AG04449 (cell line): Measurements from ENCODE around the gene GCHFR.

Source experiments
- CTCF ChIA-PET: fragments of 350-600 bp; formaldehyde crosslinking; extraction: SDS; loops from one replicate; lab custom pipeline; 2021; ENCODE audit warnings: antibody characterized with exemption; lab: Yijun Ruan, JAX
- POLR2A ChIA-PET: fragments of 400-600, 350-600 bp; formaldehyde crosslinking; extraction: SDS; loops from one replicate; lab custom pipeline; 2020; ENCODE audit warnings: antibody characterized with exemption, inconsistent platforms; lab: Yijun Ruan, JAX
- DNase-seq: peaks from one replicate; pipeline ENCODE4 v3.0.0-alpha.2; 2010; ENCODE audit warnings: low read depth, low spot score
- H3K4me3 ChIP-seq: 2 replicates; pipeline ENCODE4 v1.5.1; 2011; ENCODE audit warnings: low read depth, mild to moderate bottlenecking, control low read depth, low read length
- TF ChIP-seq, protein P1 (sequence below): IDR thresholded peaks from one replicate; pipeline ENCODE4 v1.5.1; 2011; ENCODE audit warnings: mild to moderate bottlenecking, moderate library complexity, low read length, control low read depth, inconsistent platforms; ENCODE audit not compliant: insufficient read depth; ENCODE audit errors: missing control alignments

Gene GCHFR

DNA sequence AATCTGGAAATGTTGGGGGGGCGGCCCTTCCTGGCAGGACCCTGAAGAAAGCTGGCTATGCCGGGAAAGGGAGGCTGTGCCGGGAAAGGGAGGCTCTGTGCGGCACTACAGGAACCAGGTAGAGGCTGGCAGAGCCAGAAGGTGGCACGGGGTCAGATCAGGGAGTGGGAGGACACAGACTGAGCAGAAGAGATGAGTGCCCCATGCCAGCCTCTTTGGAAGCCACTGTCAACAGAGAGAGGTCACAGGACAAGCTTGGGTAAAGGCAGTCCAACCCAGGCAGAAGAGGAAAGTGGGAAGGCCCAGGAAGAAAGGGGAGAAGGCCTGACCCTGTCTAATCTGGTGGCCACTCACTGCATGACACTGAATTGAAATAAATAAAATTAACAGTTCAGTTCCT, 7.4 kb downstream of the GCHFR start:
- CTCF ChIA-PET: interaction anchor here (0.8 to 2.2 kb wide), 5 partner anchors 11 to 121 kb away, joined by 3 to 5 read pairs (median 4); no protein-coding TSS in a partner anchor
- no peak overlapping the region for H3K4me3 ChIP-seq

DNA sequence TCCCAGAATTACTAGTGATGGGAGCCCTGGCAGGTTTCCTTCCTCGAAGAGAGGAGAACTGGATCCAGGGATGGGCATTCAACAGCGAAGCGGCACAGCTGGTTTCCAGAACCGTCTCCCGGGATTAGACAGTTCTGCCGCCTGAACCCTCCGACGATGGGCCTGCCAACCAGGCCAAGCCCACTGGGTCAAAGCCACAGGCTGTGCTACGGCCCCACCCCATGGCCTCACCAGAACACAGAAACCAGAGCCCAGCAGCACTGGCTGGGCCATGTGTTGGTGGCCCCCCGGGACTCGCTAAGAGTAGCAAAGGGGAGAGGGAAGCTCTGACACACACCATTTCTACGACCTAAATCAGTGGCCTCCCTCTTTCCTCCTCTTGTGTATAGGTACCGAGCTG, 8.1 kb downstream of the GCHFR start:
- TF ChIP-seq, protein P1, sequence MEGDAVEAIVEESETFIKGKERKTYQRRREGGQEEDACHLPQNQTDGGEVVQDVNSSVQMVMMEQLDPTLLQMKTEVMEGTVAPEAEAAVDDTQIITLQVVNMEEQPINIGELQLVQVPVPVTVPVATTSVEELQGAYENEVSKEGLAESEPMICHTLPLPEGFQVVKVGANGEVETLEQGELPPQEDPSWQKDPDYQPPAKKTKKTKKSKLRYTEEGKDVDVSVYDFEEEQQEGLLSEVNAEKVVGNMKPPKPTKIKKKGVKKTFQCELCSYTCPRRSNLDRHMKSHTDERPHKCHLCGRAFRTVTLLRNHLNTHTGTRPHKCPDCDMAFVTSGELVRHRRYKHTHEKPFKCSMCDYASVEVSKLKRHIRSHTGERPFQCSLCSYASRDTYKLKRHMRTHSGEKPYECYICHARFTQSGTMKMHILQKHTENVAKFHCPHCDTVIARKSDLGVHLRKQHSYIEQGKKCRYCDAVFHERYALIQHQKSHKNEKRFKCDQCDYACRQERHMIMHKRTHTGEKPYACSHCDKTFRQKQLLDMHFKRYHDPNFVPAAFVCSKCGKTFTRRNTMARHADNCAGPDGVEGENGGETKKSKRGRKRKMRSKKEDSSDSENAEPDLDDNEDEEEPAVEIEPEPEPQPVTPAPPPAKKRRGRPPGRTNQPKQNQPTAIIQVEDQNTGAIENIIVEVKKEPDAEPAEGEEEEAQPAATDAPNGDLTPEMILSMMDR: no peak
- no peak overlapping the region for H3K4me3 ChIP-seq
- ChIA-PET POLR2A (no interaction called here), CTCF (interaction anchor here (0.8 to 2.2 kb wide), 5 partner anchors 11 to 120 kb away, joined by 3 to 5 read pairs (median 4); no protein-coding TSS in a partner anchor)
- no peak for DNase-seq

More for the DNA sequence above, 7.4 kb downstream of the GCHFR start:
- TF ChIP-seq, protein P1: no peak
- no peak for DNase-seq
- POLR2A ChIA-PET: no interaction called here

DNA sequence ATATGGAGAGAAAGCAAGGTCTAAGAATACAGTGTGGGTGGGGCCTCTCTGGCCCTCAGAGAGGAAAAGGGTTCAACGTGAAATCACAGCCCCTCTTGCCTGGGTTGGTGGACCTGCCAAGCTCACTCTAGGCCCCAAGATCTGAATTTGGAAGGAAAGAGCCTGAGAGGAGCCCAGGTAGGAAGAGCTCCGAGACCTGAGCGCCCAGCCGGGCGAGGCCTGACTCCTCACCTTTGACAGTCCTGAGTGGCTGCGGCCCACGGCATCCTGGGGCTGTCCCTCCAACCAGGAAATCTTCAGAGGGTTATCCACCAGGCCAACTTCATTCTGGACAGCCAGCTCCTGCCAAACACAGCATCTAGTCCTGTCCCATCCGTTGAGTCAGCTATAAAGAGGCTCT, 9.6 kb downstream of the GCHFR start:
- H3K4me3 ChIP-seq: no peak overlapping the region
- TF ChIP-seq, protein P1: no peak
- POLR2A ChIA-PET: interaction anchor here (0.6 kb wide), 1 partner anchor 186 kb away, joined by 3 read pairs; no protein-coding TSS in a partner anchor
- CTCF ChIA-PET: interaction anchor here (1.3 to 1.5 kb wide), 2 partner anchors 9 to 119 kb away, joined by 3 to 4 read pairs; no protein-coding TSS in a partner anchor
- no peak for DNase-seq

DNA sequence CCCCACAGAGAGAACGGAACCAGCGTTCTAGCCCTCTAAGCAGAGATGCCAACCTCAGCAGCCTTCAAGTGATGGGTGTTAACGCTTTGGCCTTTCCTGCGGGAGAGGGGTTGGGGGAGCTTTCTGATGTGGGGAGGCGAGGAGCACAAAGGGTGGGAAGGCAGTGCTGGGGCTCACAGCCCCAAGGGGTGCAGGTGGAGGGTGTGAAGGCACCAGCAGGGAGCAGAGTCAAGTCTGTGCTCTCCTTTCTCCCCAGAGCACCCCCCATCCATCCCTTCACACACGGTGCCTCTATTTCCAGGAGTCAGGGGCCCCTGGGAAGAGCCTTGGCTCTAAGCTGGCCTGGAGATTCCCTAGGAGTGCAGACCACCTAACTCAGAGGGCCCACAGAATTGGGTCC, 10.0 kb downstream of the GCHFR start:
- POLR2A ChIA-PET: interaction anchor here (0.6 kb wide), 1 partner anchor 185 kb away, joined by 3 read pairs; no protein-coding TSS in a partner anchor
- CTCF ChIA-PET: interaction anchor here (1.0 to 1.5 kb wide), 3 partner anchors 8 to 118 kb away, joined by 3 to 4 read pairs (median 3); no protein-coding TSS in a partner anchor
- TF ChIP-seq, protein P1: no peak

DNA sequence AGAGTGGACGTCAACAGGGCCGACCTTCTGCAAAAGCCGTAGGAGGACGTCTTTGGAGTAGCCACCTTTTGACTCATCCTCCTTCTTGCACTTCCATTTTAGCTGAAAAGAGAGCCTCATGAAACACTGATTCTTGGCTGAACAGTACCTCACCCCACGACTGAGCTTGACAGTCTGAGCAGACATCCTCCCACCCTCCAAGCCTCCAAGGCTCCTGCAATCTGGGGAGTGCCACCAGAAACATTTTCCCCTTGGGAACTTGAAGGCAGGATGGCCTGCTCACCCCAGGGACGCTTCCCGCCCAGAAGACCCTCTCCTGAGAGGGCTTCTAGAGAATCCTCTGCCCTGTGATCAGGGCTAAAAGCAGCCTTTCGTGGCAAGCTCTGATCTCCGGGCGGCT, 11.1 kb downstream of the GCHFR start:
- POLR2A ChIA-PET: no interaction called here
- DNase-seq: no peak
- no peak overlapping the region for H3K4me3 ChIP-seq
- TF ChIP-seq, protein P1: no peak
- CTCF ChIA-PET: interaction anchor here (1.0 to 1.5 kb wide), 2 partner anchors 83 to 84 kb away, joined by 3 to 4 read pairs; no protein-coding TSS in a partner anchor

More for the DNA sequence above, 10.0 kb downstream of the GCHFR start:
- H3K4me3 ChIP-seq: no peak overlapping the region
- no peak for DNase-seq

DNA sequence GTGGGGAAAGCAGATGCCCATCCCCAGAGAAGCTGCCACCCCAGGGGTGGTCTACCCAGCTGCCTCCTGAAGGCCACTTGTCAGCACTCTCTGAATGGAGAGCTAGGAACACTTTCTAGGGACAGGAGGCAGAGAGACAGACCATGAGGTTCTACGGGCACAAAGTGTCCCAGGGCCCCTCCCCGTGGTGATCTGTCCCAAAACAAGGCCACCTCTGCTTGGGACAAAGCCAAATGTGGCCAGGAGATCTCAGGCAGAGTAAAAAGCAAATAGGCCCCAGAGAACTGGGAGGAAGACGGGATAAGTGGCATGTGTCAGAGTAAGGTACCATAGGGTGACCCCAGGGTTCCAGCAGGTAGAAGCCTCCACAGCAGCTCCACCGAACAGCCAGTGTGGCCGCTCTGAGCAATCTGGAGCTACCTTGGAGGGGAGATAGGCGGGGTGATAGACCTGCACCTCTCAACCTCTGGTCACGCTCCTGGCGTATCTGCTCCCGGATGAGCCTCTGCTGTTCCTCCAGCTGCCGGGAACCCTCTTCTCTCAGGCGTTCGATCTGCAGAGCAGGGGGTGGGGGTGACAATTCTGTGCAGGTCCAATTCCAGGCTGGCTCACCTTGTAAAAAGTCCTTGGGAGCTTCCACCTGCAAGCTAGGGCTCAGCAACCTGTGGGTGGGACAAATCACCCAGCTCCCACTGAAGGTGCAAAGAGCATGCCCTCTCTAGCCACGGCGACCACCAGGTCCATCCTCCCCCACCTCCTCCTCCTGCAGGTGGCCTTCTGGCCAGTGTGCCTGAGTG, 12.1 kb downstream of the GCHFR start:
- no peak for DNase-seq
- TF ChIP-seq, protein P1: no peak
- CTCF ChIA-PET: interaction anchor here (0.7 to 2.5 kb wide), 6 partner anchors 8 to 118 kb away, joined by 3 to 8 read pairs (median 4); partner anchors contain the start of gene VPS18
- H3K4me3 ChIP-seq: no peak overlapping the region
- POLR2A ChIA-PET: interaction anchor here (0.8 kb wide), 1 partner anchor 15 kb away, joined by 3 read pairs; no protein-coding TSS in a partner anchor
